GM19328 (cell line): ENCODE measurements around the gene GSTA4.

Experiments
- ATAC-seq: cut with Tn5 transposase; IDR thresholded peaks from one replicate; pipeline ENCODE4 v1.9.1; 2021; ENCODE audit warnings: mild to moderate bottlenecking, moderate library complexity; ENCODE audit not compliant: unreplicated experiment

The GSTA4 gene

GRCh38 chr6:52995089-52995912 lies at the start of gene GSTA4:
GSTA4 (minus strand) TSS chr6:52995284; CDS start chr6:52994243, 1,041 bp downstream.
- ATAC-seq: peak; percentile 96

- no peak for ATAC-seq
These were observed 49.5 kb upstream of the GSTA4 start for GRCh38 chr6:53044572-53044971.

GRCh38 chr6:53044071-53044470 lies 49.0 kb upstream of the GSTA4 start:
- no peak for ATAC-seq

- ATAC-seq: no peak
These were observed 48.5 kb upstream of the GSTA4 start for GRCh38 chr6:53043581-53043980.

GRCh38 chr6:53042112-53042511 lies 47.0 kb upstream of the GSTA4 start:
- ATAC-seq: no peak

- no peak for ATAC-seq
These were observed 46.3 kb upstream of the GSTA4 start for GRCh38 chr6:53041356-53041755.

- no peak for ATAC-seq
These were observed 43.5 kb upstream of the GSTA4 start for GRCh38 chr6:53038596-53038995.

GRCh38 chr6:53038141-53038540 lies 43.1 kb upstream of the GSTA4 start:
- no peak for ATAC-seq

- ATAC-seq: no peak
These were observed 40.6 kb upstream of the GSTA4 start for GRCh38 chr6:53035549-53036213.

GRCh38 chr6:53033764-53034163 lies 38.7 kb upstream of the GSTA4 start:
- ATAC-seq: no peak

GRCh38 chr6:53032849-53033248 lies 37.8 kb upstream of the GSTA4 start:
- ATAC-seq: no peak

- ATAC-seq: no peak
These were observed 36.2 kb upstream of the GSTA4 start for GRCh38 chr6:53031281-53031680.

- ATAC-seq: no peak
These were observed 34.7 kb upstream of the GSTA4 start for GRCh38 chr6:53029761-53030160.

- no peak for ATAC-seq
These were observed 34.2 kb upstream of the GSTA4 start for GRCh38 chr6:53029257-53029656.

- no peak for ATAC-seq
These were observed 33.4 kb upstream of the GSTA4 start for GRCh38 chr6:53028467-53028866.

- no peak for ATAC-seq
These were observed 32.1 kb upstream of the GSTA4 start for GRCh38 chr6:53027131-53027718.

GRCh38 chr6:53026526-53026925 lies 31.4 kb upstream of the GSTA4 start:
- ATAC-seq: no peak

GRCh38 chr6:53023323-53023722 lies 28.2 kb upstream of the GSTA4 start:
- no peak for ATAC-seq

- ATAC-seq: no peak
These were observed 25.1 kb upstream of the GSTA4 start for GRCh38 chr6:53020005-53020744.

GRCh38 chr6:53018446-53018845 lies 23.4 kb upstream of the GSTA4 start:
- ATAC-seq: no peak

GRCh38 chr6:53015486-53015885 lies 20.4 kb upstream of the GSTA4 start:
- ATAC-seq: no peak
